C4-2B (cell line): ENCODE data around the gene LCA5L.
A peak's percentile ranks its signal among the peaks of the same experiment; 100 is the strongest.

Experiments used
- H3K27ac ChIP-seq: fragments of 450-650 bp; 2 replicates; pipeline ENCODE4 v1.5.1; 2017
- ZFX ChIP-seq: fragments of 450-650 bp; IDR thresholded peaks from 2 replicates; pipeline ENCODE4 v1.6.1; 2017
- TF ChIP-seq, protein P1 (sequence below): fragments of 450-650 bp; conservative IDR thresholded peaks from 2 replicates; pipeline ENCODE4 v1.5.1; 2017; ENCODE audit warnings: mild to moderate bottlenecking

The LCA5L gene

DNA sequence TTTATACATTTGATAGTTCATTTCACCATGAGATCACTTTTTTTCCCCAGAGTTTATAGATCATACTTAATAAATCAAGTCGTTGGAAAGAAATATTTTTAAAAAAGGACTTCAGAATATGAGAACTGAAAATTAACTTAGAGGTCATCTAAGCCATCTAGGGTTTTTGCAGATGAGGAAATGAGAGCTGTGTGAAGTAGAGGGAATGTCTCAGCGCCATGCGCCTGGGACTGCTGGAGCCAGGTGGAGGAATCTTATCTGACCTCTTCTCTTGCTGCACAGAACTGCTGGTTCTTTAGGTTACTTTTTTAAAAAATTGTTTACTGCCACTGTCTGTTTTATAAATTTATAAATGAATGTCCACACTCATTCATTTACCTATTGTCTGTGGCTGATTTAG is 17.7 kb upstream of the LCA5L start:
- TF ChIP-seq, protein P1, sequence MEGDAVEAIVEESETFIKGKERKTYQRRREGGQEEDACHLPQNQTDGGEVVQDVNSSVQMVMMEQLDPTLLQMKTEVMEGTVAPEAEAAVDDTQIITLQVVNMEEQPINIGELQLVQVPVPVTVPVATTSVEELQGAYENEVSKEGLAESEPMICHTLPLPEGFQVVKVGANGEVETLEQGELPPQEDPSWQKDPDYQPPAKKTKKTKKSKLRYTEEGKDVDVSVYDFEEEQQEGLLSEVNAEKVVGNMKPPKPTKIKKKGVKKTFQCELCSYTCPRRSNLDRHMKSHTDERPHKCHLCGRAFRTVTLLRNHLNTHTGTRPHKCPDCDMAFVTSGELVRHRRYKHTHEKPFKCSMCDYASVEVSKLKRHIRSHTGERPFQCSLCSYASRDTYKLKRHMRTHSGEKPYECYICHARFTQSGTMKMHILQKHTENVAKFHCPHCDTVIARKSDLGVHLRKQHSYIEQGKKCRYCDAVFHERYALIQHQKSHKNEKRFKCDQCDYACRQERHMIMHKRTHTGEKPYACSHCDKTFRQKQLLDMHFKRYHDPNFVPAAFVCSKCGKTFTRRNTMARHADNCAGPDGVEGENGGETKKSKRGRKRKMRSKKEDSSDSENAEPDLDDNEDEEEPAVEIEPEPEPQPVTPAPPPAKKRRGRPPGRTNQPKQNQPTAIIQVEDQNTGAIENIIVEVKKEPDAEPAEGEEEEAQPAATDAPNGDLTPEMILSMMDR = no peak
- TF ChIP-seq ZFX = no peak
- no peak overlapping the region for H3K27ac ChIP-seq

DNA sequence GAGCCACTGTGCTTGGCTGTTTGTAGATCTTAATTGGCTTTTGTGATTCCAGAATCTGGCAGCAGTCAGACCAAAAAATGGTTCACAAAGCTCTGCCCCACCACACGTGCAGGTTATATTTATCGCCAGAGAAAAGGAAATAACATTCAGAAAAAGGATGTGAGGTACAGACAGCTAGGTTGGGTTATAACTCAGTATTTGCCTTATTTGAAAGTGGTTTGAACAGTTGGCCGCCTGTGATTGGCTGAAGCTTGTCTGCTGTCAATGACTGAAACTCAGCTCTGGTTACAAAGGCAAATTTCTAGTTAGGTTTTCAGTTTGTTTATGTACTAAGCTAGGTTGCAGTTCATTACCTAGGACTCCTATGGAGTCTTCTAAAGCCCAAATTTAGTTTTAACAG is 15.8 kb upstream of the LCA5L start:
- TF ChIP-seq ZFX = no peak
- TF ChIP-seq, protein P1 = no peak
- H3K27ac ChIP-seq = no peak overlapping the region

DNA sequence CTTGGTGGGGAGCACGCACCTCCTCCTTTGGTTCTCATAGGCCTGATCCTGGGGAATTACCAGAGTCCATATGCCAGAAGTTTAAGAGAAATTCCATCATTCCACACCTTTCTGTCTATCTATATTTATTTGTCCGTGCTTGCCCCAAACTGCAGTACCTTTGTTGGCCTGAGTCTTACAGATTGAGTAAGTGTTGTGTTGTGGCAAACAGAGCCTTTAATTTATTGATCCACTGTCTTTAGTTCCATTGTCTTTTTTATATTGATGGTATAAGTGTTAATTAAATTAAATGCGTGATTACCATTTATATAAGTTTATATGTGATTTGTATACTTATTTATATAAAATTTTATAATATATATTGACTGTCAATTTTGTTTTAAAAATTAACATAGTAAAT is 11.1 kb upstream of the LCA5L start:
- H3K27ac ChIP-seq = no peak overlapping the region
- TF ChIP-seq, protein P1 = peak; percentile 23; the same call in 1 of the 2 replicates
- no peak for TF ChIP-seq ZFX

DNA sequence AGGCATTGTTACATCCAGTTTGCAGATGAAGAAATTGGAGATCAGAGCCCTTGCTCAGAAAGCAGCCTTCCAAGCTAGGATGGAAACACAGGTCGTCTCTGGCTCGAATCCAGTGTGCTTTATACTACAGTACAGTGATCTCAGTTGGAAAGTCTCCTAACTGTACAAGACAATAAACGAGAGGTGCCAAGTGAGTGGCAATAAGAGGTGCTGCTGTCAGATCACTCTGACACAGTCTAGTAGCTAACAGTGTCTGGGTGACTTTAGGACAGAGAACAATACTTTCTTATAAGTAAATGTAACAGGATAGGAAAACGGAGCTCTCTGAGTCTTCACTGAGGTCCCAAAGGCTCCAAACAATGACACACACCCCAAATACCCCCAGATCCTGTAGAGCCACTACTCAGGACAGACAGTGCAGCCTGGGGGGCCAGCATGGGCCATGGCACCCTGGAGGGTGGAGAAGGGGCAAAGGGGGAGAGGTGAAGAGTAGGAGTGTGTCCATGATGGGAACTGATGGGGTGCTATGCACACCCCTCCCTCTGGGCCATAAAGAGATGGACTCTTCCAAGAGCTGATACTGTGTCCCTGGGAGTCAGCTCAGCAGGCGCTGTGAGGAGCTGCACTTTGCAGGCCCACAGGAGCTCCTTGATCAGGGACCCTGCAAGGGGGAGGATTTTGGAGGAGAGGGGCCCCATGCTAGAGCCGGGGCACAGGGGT is 9.5 kb upstream of the LCA5L start:
- TF ChIP-seq, protein P1 = no peak
- no peak for TF ChIP-seq ZFX
- H3K27ac ChIP-seq = no peak overlapping the region

DNA sequence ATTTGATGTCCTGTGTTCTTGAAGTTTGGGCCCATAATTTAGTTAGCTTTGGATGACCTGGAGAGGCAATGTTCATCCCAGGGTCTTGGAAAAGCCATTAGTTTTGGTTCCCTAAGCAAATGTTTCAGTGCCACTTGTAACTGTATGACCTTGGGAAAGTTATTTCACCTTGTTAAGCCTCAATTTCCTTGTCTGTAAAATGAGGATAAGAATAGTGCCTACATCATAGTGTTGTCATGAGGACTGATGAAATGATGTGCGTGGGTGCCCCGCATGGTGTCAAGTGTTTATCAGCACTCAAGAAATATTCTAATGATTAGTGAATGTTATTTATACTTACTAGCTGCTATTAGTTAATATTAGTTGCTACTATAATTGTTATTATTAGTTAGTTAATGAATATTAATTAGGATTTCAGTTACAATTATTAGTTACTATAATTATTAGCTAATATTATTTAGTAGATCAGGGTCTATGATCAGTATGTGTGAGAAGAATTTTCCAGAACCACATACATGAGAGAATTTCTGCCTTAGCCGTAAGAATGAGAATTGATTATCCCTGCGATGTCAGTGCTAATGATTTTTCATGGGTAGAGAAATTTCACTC is 8.1 kb upstream of the LCA5L start:
- H3K27ac ChIP-seq = no peak overlapping the region
- TF ChIP-seq, protein P1 = no peak
- no peak for TF ChIP-seq ZFX

DNA sequence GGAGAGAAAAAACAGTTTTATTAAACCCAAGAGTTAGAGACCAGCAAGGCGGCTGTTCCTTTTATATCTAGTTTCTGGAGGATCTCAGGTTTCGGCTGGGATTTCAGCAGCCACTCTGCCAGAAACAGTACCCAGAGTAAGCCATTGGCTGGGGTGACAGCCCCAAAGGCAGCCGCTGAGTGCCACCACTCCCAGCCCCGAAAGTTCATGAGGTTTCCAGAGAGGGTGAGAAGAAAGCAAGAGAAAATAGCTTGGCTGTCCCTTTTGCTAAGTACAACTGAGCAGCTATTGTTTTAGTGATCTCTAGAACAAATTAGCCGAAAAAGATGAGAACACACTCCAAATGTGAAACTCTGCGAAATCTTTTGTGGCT is 7.4 kb upstream of the LCA5L start:
- H3K27ac ChIP-seq = no peak overlapping the region
- TF ChIP-seq, protein P1 = no peak
- TF ChIP-seq ZFX = no peak

DNA sequence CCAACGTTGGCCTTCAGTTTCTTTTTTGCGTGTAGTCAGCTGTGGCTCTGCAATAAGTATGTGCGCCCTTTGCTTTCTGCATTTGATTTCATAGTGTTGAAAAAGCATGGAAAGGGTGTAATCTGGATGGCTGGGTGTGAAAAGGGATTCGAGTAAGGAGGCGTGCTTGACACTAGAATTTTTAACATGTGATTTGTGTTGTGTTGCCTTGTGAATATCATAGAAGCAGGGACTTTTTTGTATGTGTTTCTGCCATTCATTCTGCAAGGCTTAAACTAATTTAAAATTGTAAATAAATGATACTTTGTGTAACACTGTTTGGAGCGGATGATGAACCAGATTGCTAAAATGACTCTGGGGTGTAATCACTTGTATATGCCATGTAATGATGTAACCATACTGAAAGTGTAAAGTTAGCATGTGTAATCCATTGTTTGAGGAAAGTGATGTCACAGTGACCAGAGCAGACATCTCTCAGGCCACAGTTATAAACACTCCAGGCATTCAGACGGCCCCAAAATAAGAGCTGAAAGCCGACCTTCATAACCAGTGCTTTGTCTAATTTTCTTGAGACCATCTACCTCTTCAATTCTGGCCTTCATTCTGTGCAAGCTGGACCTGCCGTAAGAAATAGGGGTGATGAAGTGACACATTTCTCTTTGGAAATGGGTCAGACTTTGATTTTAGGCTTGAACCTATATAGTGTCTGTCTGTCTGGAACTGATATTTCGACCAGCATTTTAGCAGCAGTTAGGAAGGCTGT is 6.8 kb upstream of the LCA5L start:
- H3K27ac ChIP-seq = no peak overlapping the region
- no peak for TF ChIP-seq ZFX
- TF ChIP-seq, protein P1 = no peak
